Gastroesophageal sphincter (tissue), 3 donors: Measurements from ENCODE around the gene RSPH9.

Experiments
- CTCF ChIP-seq, 4 experiments: fragments of 200-600 bp in 2 of 4; fragments of 450-650 bp in 2 of 4; sonication (generic) in 1 of 4; IDR thresholded peaks; one replicate each; pipeline ENCODE4 v1.5.1; 2017 to 2019; ENCODE audit warnings: antibody characterized with exemption in 4 of 4, mild to moderate bottlenecking in 2 of 4, moderate library complexity in 2 of 4
- POLR2A ChIP-seq, 2 donors: fragments of 450-650 bp; IDR thresholded peaks; one replicate each; pipeline ENCODE4 v1.6.1; 2017; ENCODE audit warnings: antibody characterized with exemption in 2 of 2, mild to moderate bottlenecking in 2 of 2, moderate library complexity in 1 of 2
- POLR2AphosphoS5 ChIP-seq: sonication (generic); formaldehyde crosslinking; IDR thresholded peaks from one replicate; pipeline ENCODE4 v1.6.1; 2017; ENCODE audit warnings: antibody characterized with exemption

- TF ChIP-seq CTCF (IDR thresholded peaks at IDR 0.05) (no peak), POLR2A (IDR thresholded peaks at IDR 0.05) (no peak), POLR2AphosphoS5 (no peak)
These were observed 23.0 kb upstream of the RSPH9 start for GRCh38 chr6:43621836-43622180.
